Caco-2 (cell line): ENCODE results near the gene LRRFIP1. TPM values are rescaled to one million over a fixed set of nuclear protein-coding genes. Genes with fewer than 3 reads are reported as not detected.

ENCODE experiments used
- BruUV-seq: library from RNA; stranded (reverse); fragments of 400-500 nt; replicated peaks from 2 replicates; lab custom pipeline; 2021; lab: Mats Ljungman, UMichigan
- CTCF ChIA-PET: fragments of 300-600 bp; sonication (Branson Sonifier 250); formaldehyde crosslinking; loops from one replicate; lab custom pipeline; 2022; ENCODE audit warnings: antibody characterized with exemption; lab: Charles Lee
- POLR2A ChIA-PET: fragments of 300-600 bp; sonication (Branson Sonifier 250); formaldehyde crosslinking; loops from one replicate; lab custom pipeline; 2022; ENCODE audit warnings: antibody characterized with exemption; lab: Charles Lee
- DNase-seq, 2 experiments: peaks; one replicate each; pipeline versions ENCODE4 v3.0.0 to v3.0.0-alpha.2; 2020 to 2022
- H3K27me3 ChIP-seq: replicated peaks from 2 replicates; pipeline ENCODE4 v1.6.0; 2011; ENCODE audit warnings: low read length; ENCODE audit not compliant: control insufficient read depth, insufficient read depth
- H3K36me3 ChIP-seq: 2 replicates; pipeline ENCODE4 v1.5.1; 2011; ENCODE audit warnings: low read length; ENCODE audit not compliant: control insufficient read depth, insufficient read depth
- H3K4me1 ChIP-seq: fragments of 250-450 bp; sonication (Bioruptor Pico); 2 replicates; pipeline ENCODE4 v1.5.1; 2020; ENCODE audit warnings: mild to moderate bottlenecking
- H3K4me3 ChIP-seq: 2 replicates; pipeline ENCODE4 v1.5.1; 2011; ENCODE audit warnings: low read depth, mild to moderate bottlenecking, control low read depth, low read length
- H3K9me3 ChIP-seq: fragments of 250-450 bp; sonication (Bioruptor Pico); 2 replicates; pipeline ENCODE4 v1.5.1; 2020; ENCODE audit warnings: mild to moderate bottlenecking, moderate library complexity
- H3K27ac Mint-ChIP-seq: one replicate; pipeline ENCODE4 v1.8.0; 2022; ENCODE audit warnings: mixed read lengths; ENCODE audit not compliant: unreplicated experiment
- H3K27me3 Mint-ChIP-seq: one replicate; pipeline ENCODE4 v1.8.0; 2022; ENCODE audit warnings: mixed read lengths; ENCODE audit not compliant: insufficient read depth, unreplicated experiment
- H3K36me3 Mint-ChIP-seq: one replicate; pipeline ENCODE4 v1.8.0; 2022; ENCODE audit warnings: mild to moderate bottlenecking, mixed read lengths; ENCODE audit not compliant: insufficient read depth, unreplicated experiment
- H3K4me1 Mint-ChIP-seq: one replicate; pipeline ENCODE4 v1.8.0; 2022; ENCODE audit warnings: low read depth, mixed read lengths; ENCODE audit not compliant: unreplicated experiment
- H3K4me3 Mint-ChIP-seq: one replicate; pipeline ENCODE4 v1.8.0; 2022; ENCODE audit warnings: mild to moderate bottlenecking, moderate library complexity, mixed read lengths; ENCODE audit not compliant: unreplicated experiment
- H3K9me3 Mint-ChIP-seq: one replicate; pipeline ENCODE4 v1.8.0; 2022; ENCODE audit warnings: mixed read lengths; ENCODE audit not compliant: unreplicated experiment
- CTCF ChIP-seq, 2 experiments: fragments of 200-600 bp in 1 of 2; IDR thresholded peaks; 1 replicate in 1 of 2; 2 replicates in 1 of 2; pipeline versions ENCODE4 v1.5.1 to v1.8.0; 2011 to 2022; ENCODE audit warnings: antibody characterized with exemption in 1 of 2, control low read depth in 1 of 2, inconsistent platforms in 1 of 2, low read depth in 1 of 2, low read length in 1 of 2, mild to moderate bottlenecking in 1 of 2, moderate library complexity in 1 of 2; ENCODE audit not compliant: insufficient read depth in 1 of 2, severe bottlenecking in 1 of 2, unreplicated experiment in 1 of 2
- intact Hi-C: fragments of 100-400 bp; cut with micrococcal nuclease; formaldehyde crosslinking; loops from one replicate; pipeline ENCODE4 v1.10.0; 2022; ENCODE audit not compliant: unreplicated experiment
- total RNA-seq: library from RNA; stranded (reverse); gene quantifications from 2 replicates; pipeline ENCODE4 v1.2.3, GENCODE V29; 2022

LRRFIP1 gene
- total RNA-seq, 1 experiment from 2014 or later: 37.1 TPM

DNA sequence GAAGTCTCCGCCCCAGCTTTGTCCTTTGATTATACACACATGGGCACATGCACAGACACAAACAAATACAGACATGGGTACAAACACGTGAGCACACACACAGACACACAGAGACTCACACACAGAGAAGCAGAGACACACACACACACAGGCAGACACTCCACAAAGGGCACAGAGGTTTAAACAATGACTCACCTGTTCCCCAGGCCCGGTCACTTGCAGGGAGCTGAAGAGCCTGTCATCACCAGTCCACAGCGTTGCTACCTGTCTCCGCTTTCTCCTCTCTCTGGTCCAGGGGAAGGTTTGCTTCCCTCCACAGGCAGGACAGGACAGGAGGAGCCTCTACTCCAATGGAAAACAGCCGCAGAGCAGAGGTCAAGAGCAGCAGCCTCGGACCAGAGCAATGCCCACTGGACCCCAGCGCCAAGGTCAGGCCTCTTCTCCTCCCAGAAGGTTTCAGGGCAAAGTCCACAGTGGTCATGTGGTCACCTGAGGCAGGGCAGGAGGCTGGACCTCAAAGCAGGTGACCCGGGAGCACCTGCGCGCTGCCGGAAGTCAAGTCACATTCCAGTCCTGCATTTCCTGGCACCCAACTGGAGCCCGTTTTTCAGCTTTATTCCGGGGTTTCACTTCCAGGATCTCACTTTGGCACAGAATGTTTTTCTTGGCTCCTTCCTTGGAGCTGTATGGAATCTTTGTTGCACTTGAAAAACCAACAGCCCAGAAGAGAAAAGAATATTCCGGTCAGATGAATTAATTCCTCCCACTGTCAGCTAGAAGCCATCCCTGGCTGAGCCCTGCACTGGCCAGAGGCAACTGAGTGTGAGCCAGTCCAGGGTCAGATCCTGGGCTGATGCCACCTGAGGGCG, 36.9 kb upstream of the LRRFIP1 start, which contains the start of gene RAB17:
TSS of gene RAB17 (minus strand) at position 463 of the 869 bp plus-strand sequence. CDS start 4,580 bp downstream, outside the sequence.
- TF ChIP-seq CTCF (IDR thresholded peaks at IDR 0.05; ENCODE audit: insufficient read depth in 1 of 2, low read depth in 1 of 2, low read length in 1 of 2, severe bottlenecking in 1 of 2, unreplicated experiment in 1 of 2): no peak
- Mint-ChIP-seq H3K27me3 (no peaks in the 10 kb centered on the region), H3K27ac (peak within 1 kb of the TSS; percentile 95), H3K4me1 (peaks cover 18% of the 10 kb centered on the region), H3K9me3 (no peaks in the 10 kb centered on the region), H3K4me3 (peak within 1 kb of the TSS; percentile 88), H3K36me3 (peaks cover 37% of the 10 kb centered on the region)
- CTCF ChIA-PET: interaction anchor here (1.0 to 1.6 kb wide), 4 partner anchors 11 to 97 kb away, joined by 3 to 7 read pairs (median 5); no protein-coding TSS in a partner anchor
- intact Hi-C loops: loop anchor here (1.0 to 10.0 kb wide), 2 partner anchors 24 to 104 kb away; no protein-coding TSS in a partner anchor
- no peaks in the 10 kb centered on the region for H3K36me3 ChIP-seq
- H3K4me3 ChIP-seq: peak within 1 kb of the TSS; percentile 36
- no peaks in the 10 kb centered on the region for H3K27me3 ChIP-seq
- POLR2A ChIA-PET: interaction anchor here (1.0 kb wide), 1 partner anchor 11 kb away, joined by 4 read pairs; no protein-coding TSS in a partner anchor
- BruUV-seq: no TSS peak
- no peaks in the 10 kb centered on the region for H3K9me3 ChIP-seq
- H3K4me1 ChIP-seq: peaks cover 33% of the 10 kb centered on the region
- peak; percentile 87 to 91 for DNase-seq

DNA sequence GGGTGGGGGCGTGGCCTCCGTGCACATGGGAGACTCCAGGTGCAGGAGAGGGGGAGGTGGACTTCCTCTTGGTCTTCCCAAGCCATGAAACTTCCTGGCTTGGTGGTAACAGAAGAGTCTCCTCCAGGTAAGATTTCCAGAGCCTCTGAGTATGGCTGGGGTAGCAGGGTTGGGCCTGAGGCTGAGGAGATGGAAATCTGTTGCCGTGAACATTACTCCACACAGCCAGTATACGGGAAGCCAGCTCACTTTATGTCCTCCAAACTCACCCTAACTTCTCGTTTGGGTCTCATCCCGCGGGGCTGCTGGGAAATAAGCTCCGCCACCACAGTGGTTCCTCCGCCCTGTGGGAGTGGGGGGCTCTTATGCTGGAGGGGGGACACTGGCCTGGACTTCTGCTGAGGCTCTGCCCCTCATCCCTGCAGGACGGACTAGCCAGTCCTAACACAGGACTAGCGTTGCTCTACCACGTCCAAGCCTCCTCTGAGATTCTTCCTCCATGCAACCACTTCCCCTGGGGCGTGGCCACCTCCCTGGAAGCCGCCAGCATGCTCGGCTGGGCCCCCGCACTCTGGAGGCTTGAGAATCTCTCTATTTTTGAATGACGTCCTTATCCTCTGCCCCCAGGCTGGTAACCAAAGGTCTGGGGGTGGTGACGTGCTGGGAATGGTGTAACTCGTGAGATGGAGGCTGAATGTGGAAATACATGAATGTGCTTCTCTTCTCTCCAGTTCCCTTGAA, 36.1 kb upstream of the LRRFIP1 start:
- BruUV-seq: TSS peak; percentile 63
- H3K4me1 Mint-ChIP-seq: peaks cover 18% of the 10 kb centered on the region

More for the DNA sequence above, 36.1 kb upstream of the LRRFIP1 start:
- H3K4me3 Mint-ChIP-seq: peak overlapping the region; percentile 88
- peaks cover 38% of the 10 kb centered on the region for H3K36me3 Mint-ChIP-seq
- no peaks in the 10 kb centered on the region for H3K9me3 Mint-ChIP-seq
- H3K27me3 Mint-ChIP-seq: no peaks in the 10 kb centered on the region
- DNase-seq: peak; percentile 83 to 85
- TF ChIP-seq CTCF (IDR thresholded peaks at IDR 0.05; ENCODE audit: insufficient read depth in 1 of 2, low read depth in 1 of 2, low read length in 1 of 2, severe bottlenecking in 1 of 2, unreplicated experiment in 1 of 2): no peak
- intact Hi-C loops: loop anchor here (10.0 kb wide), 1 partner anchor 103 kb away; no protein-coding TSS in a partner anchor
- H3K27ac Mint-ChIP-seq: peak overlapping the region; percentile 95
- H3K4me1 ChIP-seq: peaks cover 37% of the 10 kb centered on the region
- H3K9me3 ChIP-seq: no peaks in the 10 kb centered on the region
- ChIA-PET CTCF (interaction anchor here (0.6 to 1.6 kb wide), 4 partner anchors 11 to 111 kb away, joined by 3 to 7 read pairs (median 5); no protein-coding TSS in a partner anchor), POLR2A (interaction anchor here (1.0 kb wide), 1 partner anchor 11 kb away, joined by 4 read pairs; no protein-coding TSS in a partner anchor)
- no peaks in the 10 kb centered on the region for H3K27me3 ChIP-seq
- no peaks in the 10 kb centered on the region for H3K36me3 ChIP-seq
- peak overlapping the region; percentile 36 for H3K4me3 ChIP-seq
